NCI-H2081 (cell line): ENCODE data around the gene STRBP.
"Not testable (repeated sequence)": the region's sequence is repeated elsewhere in the genome, so short reads cannot be mapped to it uniquely, and the experiment has no call there.

ENCODE experiments used
- DNase-seq, 2 experiments: peaks; one replicate each; lab custom pipeline; 2025; lab: John Stamatoyannopoulos, UW

Gene STRBP

DNA sequence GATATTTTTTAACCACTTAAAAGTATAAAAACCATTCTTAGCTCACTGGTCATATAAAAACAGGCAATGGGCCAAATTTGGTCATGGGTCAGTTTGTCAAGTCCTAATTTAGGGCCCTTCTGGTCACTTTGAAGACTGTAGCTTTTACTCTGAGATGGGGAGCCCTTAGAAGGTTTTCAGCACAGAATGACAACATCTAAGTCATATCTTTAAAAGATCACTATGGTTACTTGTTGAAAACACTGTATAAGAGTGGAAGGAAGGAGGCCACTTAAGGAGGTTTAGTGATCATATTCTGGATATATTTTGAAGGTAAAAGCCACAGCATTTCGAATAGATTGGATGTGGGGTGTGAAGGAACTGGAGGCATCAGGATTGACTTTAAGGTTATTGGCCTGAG lies 76.7 kb downstream of the STRBP start:
- no peak for DNase-seq

DNA sequence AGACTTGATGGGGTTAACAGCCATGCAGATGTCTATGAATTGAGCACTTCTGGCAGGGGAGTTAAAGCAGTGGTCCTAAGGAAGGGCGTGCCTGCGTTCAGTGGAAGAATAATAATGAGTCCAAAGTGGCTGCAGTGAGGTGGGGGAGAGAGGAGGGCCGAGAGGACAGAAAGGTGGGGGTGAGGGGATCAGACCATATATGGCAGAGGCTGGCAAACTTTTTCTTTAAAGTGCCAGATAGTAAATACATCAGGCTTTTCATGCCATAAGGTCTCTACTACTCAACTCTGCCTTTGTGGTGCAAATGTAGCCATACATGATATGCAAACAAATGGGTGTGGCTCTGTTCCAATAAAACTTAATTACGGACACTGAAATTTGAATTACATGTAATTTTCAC lies 77.1 kb downstream of the STRBP start:
- no peak for DNase-seq

DNA sequence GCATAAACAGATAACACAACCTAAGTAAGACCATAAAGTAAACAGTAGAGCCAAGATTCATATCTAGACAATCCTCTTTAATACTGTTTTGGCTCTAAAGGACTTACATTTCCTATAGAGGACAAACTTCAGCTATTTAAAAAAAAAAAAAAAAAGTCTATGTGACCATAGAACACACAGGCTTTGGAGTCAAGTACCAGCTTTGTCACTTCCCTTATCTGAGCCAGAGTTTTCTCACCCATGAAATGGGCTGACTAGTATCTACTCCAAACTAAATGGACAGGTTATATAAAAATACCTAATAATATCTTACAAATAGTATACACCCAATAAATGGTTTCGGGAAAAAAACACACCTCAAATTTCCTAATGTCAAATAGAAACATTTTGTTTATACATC lies 81.3 kb downstream of the STRBP start:
- no peak for DNase-seq

DNA sequence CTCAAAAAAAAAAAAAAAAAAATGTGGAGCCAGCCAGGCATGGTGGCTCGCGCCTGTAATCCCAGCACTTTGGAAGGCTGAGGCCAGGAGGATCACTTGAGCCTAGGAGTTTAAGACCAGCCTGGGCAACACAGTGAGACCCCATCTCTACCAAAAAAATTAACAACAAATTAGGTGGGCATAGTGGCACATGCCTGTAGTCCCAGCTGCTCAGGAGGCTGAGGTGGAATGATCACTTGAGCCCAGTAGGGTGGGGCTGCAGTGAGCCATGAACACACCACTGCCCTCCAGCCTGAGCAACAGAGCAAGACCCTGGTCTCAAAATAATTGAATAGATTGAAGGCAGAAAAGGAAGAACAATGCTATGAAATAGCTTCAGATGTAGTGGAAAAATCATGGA lies 82.4 kb downstream of the STRBP start:
- DNase-seq: not testable (repeated sequence)

DNA sequence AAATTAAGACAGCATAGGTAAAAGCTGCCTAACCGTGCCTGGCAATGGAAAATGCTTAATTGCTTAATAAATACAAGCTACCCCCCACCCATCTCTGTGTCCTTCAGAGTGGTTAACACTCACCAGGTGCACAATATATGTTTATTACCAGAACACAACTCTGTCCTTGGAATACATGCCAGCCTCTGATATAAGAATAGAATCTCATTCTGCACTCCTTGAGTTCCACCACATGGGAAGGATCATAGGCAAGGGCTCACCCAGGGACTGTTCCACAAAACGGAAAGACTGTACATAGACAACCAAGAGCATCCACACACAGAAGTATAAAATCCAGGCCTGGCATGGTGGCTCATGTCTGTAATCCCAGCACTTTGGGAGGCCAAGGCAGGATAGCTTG lies 91.4 kb downstream of the STRBP start:
- no peak for DNase-seq

DNA sequence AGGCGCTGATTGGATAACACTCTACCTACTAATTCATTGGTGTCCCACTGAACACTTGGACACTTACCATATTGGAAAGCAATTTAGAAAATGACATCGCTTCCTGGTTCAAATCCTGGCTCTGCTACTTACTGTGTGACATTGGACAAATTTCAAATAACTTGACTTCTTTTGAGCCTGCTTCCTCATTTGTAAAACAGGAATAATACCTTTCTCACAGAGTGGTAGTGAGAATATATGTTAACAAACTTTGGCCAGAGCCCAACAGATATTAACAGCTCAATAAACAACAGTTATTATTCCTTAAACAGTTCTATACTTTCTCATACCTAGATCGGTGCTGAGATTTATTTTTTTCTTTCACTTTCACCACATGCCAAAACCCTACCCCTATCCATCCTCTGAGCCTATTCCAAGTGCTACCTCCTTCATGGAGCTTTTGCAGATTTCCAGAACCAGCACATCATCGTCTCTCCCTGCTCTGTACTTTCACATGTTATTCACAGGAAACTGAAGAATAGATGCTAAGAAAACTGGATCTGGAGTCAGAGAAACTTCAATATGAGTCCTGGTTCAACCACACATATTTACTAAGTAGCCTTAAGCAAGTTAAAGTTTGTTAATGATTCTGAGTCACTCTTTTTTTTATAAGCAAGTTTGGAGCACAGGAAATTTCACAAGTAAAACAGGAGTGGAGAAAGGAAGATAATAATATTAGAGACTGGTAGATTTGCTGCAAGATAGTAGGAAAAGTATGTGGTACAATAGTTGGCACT lies 92.3 kb downstream of the STRBP start:
- DNase-seq: no peak

DNA sequence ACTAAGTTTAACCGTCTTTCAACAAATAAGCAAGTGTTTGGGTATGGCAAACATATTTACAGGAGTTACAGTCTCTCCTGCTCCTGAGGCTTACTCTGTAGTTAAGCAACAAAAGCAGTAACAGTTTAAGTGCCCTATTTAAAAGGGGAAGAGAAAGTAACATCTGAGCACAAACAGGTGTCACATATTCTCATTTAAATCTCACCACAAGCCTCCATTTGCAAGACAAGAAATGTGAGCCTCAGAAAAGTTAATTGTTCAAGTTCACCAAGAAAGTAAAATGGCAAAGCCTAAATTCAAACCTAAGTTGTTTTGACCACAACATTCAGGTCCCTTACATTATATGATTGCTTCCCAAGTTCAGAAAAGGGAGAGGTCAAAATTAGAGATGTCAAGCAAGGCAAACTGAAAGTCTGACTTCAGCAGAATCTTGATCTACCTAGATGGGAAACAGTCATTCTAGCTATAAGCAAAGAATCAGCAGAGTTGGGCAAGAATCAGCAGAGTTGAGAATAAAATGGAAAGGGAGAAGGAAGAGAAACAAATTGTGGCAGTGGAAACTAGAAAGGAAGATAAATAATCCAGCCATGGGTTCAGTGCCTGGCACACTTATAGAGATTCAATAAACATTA lies 93.4 kb downstream of the STRBP start:
- DNase-seq: no peak

DNA sequence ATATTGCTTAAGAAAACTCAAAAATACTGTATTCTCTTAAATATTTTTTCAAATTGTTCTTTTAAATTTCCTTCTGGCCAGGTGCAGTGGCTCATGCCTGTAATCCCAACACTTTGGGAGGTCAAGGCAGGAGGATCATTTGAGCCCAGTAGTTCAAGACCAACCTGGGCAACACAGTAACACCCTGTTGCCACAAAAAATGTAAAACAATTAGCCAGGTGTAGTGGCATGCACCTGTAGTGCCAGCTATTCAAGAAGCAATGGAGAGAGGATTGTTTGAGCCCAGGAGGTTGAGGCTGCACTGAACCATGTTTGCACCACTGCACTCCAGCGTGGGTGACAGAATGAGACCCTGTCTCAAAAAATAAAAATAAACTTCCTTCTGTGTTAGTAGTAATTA lies 94.3 kb downstream of the STRBP start:
- no peak for DNase-seq

DNA sequence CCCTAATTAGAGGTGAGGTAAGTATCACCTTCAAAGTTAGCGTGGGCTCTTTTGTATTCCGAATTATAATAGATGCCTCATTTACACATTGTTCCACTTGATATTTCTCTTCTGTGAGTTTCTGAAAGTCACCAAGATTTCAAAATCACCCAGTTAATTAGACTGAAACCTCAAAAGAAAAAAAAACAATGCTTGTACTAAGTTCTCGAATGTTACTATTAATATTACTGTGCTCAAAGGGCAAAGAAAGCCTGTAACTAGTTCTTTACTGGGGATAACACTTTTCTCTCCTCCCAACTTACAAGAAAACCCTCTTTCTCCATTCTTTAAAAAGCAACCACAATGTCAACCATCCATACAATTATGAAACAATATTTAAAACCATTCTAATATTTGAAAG lies 98.5 kb downstream of the STRBP start:
- no peak for DNase-seq

DNA sequence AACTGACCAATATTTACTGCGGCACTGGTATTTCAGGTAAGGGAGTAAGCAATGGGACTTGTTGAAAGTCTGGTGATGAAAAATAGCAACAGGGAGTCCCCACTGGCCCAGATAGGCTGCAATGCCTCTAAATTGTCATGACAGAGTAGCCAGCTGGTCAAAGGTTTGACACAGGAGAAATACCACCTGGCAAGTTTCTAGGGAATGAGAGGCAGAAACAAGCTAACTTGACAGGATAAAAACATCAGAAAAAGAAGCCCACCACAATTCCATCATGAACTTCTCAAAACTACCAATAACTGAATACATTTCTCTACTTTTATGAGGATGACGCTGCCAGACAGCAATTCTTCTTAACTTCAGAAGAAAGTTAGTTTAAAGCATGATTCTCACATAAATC lies 99.8 kb downstream of the STRBP start:
- DNase-seq: no peak

DNA sequence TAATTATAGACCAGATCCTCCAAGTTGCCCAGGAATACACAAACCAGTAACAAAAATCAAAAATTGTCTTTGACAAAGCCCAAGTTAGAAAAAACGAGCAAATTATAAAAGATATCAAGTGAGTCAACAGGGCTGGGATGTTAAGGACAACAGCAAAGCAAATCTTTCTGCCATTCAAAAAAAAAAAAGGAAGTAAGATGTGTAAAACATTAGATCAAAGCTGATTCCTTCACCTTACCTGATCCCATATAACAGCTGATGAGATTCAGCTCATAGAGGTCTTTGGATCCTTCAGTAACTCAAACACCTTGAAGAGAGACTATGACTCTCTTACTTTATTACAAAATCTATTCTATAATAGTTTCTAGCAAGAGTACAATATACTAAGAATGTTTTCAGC lies 100.9 kb downstream of the STRBP start:
- DNase-seq: no peak

DNA sequence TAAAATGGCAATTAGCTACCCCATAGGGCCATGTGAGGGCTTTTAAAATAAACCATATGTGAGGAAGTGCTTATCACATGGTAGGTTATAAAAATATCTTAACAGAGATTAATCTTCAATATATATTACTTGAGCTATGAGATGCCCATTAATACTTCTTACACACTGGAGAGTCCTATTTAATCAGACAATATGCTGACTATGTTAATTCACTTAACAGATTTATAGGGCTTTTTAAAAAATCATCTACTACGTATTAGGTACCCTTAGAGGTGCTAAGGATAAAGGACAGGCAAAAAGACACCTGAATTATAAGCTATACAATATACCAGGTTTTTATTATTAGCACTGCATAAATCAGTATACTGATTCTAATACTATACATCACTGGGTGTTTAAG lies 102.6 kb downstream of the STRBP start:
- no peak for DNase-seq

DNA sequence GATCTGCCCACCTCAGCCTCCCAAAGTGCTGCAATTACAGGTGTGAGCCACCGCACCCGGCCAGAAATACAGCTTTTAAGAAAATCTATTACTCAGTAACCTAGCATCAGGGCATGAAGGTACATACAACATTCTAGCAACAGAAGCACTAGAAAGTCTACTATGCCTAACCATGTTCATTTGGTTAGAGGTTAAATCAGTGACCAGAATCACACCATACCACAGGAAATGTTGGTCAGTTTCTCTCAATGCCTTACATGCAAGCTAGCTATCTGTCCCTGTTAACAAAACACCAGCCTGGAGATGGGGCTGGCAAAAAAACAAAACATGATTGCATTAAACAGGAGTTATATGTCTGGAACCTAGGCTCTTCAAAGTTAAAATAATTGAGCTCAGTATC lies 104.1 kb downstream of the STRBP start:
- no peak for DNase-seq

DNA sequence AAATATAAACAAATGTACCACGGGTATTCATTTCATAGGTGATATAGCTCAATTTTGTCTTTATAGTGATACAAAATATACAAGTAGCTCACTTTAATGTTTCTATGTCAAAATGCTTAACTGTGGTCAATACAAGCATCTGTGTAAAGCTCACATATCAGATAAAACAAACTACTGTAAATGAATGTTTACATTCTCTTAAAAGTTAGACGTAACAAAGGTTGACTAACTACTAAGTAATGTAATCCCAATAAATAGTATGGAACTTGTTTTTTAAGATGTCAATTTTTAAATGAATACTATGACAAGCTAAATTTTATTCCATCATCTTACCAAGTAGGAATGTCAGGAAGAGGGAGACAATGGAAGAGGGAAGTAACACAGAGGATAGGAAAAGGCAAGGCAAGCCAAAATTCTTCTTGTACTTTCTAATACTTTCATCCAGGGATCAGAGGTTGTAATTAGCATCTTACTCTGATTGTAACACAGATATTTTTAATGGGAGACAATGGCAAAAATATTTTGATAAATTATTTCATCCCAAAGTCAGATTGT lies 105.5 kb downstream of the STRBP start:
- DNase-seq: no peak

DNA sequence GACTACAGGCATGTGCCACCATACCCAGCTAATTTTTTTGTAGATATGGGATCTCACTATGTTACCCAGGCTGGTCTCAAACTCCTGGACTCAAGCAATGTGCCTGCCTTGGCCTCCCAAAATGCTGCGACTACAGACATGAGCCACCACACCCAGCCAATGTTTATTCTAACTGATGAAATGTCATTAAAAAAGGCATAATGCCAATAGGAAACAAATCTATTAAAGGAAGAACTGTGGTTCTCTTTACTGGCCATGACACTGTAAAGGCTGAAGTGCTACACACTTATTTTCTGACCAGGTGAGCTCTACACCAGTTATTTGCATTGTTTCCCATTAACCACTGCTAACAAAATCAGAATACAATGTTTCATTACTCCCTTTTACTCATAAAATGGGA lies 106.0 kb downstream of the STRBP start:
- DNase-seq: no peak

DNA sequence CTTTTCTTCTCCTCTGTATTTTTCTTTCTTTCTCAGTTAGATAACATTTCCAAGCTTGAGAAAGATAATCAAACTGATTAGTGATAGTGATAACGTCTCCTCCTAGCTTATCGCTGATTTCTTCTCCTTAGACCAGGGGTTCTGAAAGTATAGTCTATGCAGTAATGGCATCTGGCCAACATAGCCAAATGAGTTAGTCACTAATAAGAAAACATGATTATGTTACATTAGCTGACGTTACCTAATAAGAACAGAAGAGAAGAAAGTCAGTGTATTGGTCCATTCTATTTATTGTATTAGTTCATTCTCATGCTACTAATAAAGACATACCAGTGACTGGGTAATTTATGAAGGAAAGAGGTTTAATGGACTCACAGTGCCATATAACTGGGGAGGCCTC lies 111.2 kb downstream of the STRBP start:
- DNase-seq: no peak

DNA sequence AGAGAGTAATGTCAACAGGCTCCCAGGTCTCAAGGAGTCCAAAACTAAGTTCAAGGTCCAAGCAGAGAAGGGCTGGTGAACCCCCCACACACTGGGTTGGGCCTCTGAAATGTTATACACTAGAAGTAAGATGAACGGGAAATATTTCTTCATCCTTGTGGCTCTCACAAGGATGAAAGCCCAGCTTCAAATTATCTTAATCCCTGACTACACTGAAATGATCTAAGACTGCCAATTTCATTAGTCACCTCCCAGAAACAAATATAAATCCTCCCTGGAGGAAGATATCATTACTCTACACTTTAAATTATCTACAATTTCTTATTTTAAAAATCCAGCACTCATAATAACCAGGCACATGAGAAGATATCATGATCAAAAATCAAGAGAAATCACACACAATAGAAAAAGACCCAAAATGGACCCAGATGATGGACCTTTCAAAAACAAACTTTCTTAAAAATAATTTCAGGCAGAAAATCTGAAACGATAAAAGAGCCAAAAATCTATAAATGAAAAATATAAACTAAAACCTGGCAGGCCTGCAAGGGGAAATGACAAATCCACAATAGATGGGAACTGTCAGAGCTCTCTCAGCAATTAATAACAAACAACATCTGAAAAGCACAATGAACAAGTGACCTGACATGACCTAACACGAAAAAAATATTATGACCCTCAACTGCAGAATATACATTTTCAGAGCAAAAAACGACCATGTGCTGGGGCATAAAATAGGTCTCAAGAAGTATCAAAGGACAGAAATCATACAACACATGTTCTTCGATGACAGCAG lies 117.5 kb downstream of the STRBP start:
- no peak for DNase-seq

DNA sequence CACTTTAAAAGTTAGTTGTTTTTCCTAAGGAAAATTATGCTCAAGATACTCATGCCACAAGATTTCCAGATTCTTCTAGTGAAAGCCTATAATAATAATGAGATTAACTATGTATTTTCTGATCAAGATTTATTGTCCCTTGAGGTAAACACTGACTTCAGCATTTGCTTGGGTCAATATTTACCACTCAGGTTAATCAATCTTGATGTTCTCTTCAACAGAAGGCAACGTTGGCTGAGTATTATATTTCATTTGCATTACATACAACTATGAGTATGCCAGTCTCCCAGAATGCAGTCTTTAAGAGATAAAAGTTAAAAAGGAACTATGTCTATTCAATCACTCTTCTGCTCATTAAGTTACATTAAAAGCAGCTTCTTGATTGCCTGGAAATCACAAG lies 119.3 kb downstream of the STRBP start:
- no peak for DNase-seq

DNA sequence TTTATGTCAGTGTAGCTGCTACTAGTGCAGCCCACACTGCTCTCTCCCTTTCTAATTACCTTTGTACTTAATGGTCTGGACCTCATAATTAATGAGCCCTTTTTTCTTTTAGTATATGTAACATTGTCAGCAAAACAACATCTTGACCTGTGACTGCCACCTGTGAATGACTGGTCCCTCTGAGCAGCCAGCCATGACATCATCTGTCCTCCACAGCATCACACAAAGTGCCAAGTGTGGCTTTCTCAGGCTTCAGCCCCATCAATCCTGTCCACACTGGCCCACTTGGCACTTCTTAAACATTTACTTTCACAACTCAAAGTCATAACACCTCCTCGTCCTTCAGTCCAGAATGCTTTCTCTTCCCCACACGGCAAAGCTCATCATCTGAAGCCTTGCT lies 130.2 kb downstream of the STRBP start:
- DNase-seq: no peak

DNA sequence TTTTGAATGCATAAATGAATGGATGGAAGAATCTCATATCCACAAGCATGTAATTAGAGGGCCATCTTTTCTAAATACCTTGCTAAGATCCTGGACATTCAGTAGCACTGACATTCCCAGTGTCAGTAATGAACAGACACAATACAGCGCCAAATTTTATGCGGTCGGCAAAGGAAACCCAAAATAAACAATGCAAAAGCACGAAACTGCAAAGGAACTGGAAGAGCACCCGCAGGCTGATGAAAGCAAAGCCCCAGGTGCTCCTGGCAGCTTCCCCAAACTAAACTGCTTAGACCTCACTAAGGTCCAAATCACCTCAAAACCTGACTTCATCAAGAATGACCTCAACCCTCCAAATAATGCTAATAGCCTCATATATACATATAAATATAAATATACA lies 133.0 kb downstream of the STRBP start:
- no peak for DNase-seq

DNA sequence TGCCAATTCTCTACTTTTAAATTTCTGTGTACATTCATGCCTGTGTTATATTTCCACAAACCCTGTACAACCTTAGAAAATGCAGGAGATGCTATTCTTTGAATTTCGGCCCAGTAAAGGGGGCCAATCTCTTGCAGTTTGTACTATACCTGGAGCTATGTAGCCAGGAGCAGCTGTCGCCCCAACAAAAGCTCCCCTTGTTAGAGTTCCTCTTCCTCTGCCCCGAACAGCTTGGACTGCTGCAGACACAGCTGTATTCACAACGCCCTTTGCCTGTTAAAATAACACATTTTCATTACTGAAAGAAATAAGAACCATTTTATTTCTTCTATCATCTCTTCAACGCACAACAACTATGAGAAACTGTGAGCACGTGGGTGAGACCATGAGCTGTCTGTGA lies 135.7 kb downstream of the STRBP start:
- DNase-seq: no peak

DNA sequence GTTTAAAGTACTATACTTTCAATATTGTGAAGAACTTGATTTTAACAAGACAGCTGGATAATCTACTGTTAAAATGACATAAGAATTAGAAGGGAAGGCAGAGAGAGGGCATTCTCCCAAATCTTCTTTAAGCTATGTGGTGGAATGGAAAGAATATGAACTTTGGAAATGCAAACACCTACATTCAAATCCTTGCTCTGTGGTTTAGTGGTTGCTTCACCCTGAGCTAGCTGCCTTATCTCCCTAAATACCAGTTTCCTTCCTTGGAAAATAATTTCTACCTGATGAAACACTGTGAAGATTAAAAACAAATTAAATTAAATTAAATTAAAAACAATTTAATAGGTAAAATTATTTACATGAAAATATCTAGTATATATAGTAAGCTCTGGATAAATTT lies 136.4 kb downstream of the STRBP start:
- DNase-seq: no peak

DNA sequence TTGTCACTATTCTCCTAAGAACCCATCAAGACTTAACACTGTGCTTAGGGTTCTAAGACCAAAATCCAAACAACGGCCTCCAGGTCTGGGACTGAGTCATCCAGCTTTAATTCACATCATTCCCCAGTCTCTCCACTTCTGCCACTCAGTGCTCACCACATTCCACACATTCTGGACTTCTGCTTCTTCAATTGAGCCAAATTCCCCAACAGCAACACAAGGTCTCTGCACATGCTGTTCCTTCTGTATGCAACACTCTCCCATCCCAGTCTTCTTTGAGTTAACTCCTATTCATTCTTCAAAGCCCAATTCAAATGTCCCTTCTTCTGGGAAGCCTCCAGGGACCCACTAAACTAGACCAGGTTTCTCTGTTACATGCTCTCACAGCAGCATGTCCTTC lies 137.1 kb downstream of the STRBP start:
- DNase-seq: no peak
